Kidney epithelial cell (primary cell): ENCODE data around the gene FBXW8. TPM values are rescaled to one million over a fixed set of nuclear protein-coding genes. Genes with fewer than 3 reads are reported as not detected.

Source experiments
- DNase-seq: peaks from one replicate; pipeline ENCODE4 v3.0.0-alpha.2; 2010; ENCODE audit warnings: low read depth
- H3K27me3 ChIP-seq: 2 replicates; pipeline ENCODE4 v1.6.0; 2011; ENCODE audit warnings: low read length; ENCODE audit not compliant: control insufficient read depth, insufficient read depth
- H3K36me3 ChIP-seq: 2 replicates; pipeline ENCODE4 v1.5.1; 2011; ENCODE audit warnings: low read length; ENCODE audit not compliant: control insufficient read depth, insufficient read depth
- H3K4me3 ChIP-seq: 2 replicates; pipeline ENCODE4 v1.5.1; 2011; ENCODE audit warnings: low read depth, mild to moderate bottlenecking, control low read depth, low read length
- total RNA-seq: library from RNA; depleted of rRNA; stranded (reverse); fragments of >200 nt; gene quantifications from 2 replicates; pipeline ENCODE4 v1.2.3, GENCODE V29; 2015
- TF ChIP-seq, protein P1 (sequence below): IDR thresholded peaks from 2 replicates; pipeline ENCODE4 v1.5.1; 2011; ENCODE audit warnings: mild to moderate bottlenecking, moderate library complexity, low read length, control low read depth, inconsistent platforms; ENCODE audit not compliant: insufficient read depth, poor library complexity, severe bottlenecking

The FBXW8 gene
- total RNA-seq, 1 donor from 2014 or later = 25.4 TPM

DNA sequence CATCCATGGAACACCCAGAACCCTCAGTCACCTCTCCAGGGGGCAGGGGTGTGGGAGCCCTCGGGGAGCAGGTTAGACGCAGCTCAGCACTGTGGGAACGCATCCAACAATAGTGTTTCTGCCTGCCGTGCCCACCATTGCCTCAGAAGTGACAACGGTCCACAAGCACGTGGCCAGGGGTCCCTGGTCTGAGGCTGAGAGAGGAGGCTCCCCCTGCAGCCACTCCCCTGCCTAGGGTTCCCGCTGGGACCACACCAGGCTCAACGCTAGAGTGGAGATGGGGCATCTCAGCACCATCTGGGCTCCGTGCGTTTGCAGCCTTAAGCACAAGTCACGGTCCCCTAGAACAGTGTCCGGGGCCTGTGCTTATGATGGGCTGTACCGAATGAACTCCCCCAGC, 125.8 kb downstream of the FBXW8 start:
- DNase-seq = no peak
- Histone ChIP-seq H3K27me3 (peaks cover 39% of the 10 kb centered on the region), H3K36me3 (no peaks in the 10 kb centered on the region), H3K4me3 (no peak overlapping the region)
- TF ChIP-seq, protein P1, sequence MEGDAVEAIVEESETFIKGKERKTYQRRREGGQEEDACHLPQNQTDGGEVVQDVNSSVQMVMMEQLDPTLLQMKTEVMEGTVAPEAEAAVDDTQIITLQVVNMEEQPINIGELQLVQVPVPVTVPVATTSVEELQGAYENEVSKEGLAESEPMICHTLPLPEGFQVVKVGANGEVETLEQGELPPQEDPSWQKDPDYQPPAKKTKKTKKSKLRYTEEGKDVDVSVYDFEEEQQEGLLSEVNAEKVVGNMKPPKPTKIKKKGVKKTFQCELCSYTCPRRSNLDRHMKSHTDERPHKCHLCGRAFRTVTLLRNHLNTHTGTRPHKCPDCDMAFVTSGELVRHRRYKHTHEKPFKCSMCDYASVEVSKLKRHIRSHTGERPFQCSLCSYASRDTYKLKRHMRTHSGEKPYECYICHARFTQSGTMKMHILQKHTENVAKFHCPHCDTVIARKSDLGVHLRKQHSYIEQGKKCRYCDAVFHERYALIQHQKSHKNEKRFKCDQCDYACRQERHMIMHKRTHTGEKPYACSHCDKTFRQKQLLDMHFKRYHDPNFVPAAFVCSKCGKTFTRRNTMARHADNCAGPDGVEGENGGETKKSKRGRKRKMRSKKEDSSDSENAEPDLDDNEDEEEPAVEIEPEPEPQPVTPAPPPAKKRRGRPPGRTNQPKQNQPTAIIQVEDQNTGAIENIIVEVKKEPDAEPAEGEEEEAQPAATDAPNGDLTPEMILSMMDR = no peak

DNA sequence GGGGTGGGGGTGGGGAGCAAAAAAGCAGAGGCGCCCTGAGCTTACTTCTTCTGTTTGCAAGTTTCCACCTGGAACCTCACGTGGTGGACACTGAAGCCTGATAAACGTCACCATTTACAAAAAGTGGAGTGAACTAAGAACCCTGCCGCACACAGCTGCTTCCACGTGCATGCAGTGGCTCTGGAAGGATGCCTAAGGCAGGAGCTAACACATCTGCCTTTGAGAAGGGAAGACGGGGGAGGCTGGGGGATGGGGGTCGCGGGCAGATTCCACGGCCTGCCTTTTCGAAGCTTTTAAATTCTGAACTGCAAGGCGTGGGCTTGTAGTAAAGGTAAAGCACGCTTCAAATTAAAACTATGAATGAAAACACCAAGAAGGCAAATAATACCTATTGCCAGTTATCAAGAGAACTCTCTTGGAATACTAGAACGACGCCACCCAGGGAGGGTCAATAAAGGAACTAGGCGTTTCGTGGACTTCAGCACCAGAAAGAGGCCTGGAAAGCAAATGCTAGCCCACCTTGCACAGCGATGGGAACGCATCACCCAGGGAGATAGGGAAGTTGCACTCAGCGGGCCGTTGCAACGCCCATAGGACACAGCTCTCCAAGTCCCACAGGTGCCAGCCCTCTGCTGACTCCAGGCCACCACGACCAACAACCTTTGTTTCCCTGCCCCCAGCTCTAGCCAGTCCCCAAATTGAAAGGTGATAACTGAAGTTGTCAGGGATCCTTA, 126.7 kb downstream of the FBXW8 start:
- DNase-seq = no peak
- TF ChIP-seq, protein P1 = no peak
- Histone ChIP-seq H3K36me3 (no peaks in the 10 kb centered on the region), H3K27me3 (peaks cover 39% of the 10 kb centered on the region), H3K4me3 (no peak overlapping the region)

- TF ChIP-seq, protein P1 = no peak
- DNase-seq = no peak
- Histone ChIP-seq H3K27me3 (peaks cover 34% of the 10 kb centered on the region), H3K36me3 (no peaks in the 10 kb centered on the region), H3K4me3 (no peak overlapping the region)
Observed at GRCh38 chr12:117038023-117038680, 127.4 kb downstream of the FBXW8 start.

DNA sequence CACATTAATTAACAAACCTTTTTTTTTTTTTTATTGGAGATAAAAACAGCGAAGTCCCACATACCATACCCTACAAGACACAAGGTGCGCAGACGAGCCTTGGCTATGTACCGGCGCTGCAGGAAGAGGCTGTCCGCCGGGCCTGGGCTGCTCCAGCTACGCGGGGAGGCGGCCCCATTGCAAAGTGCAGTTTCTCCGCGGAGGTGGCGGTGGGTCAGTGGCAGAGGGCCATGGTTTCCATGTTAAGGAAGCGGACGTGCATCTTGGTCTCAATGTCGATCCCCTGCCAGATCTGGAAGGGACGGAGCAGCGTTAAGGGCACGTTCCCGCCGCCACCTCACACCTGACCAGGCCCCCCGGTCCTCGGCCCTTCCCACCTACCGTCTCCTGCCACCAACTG, 128.2 kb downstream of the FBXW8 start:
- Histone ChIP-seq H3K4me3 (no peak overlapping the region), H3K36me3 (no peaks in the 10 kb centered on the region), H3K27me3 (peaks cover 26% of the 10 kb centered on the region)
- TF ChIP-seq, protein P1 = no peak
- DNase-seq = no peak

- Histone ChIP-seq H3K36me3 (no peaks in the 10 kb centered on the region), H3K4me3 (no peak overlapping the region), H3K27me3 (peaks cover 17% of the 10 kb centered on the region)
- TF ChIP-seq, protein P1 = no peak
- no peak for DNase-seq
Observed at GRCh38 chr12:117039891-117040309, 129.2 kb downstream of the FBXW8 start.

GRCh38 chr12:117040496-117040895, 129.7 kb downstream of the FBXW8 start:
- TF ChIP-seq, protein P1 = no peak
- DNase-seq = no peak
- Histone ChIP-seq H3K36me3 (no peaks in the 10 kb centered on the region), H3K4me3 (no peak overlapping the region), H3K27me3 (peaks cover 17% of the 10 kb centered on the region)
